ENCODE results near the gene ENAH.
A peak's percentile ranks its signal among the peaks of the same experiment; 100 is the strongest.

ENAH gene

DNA sequence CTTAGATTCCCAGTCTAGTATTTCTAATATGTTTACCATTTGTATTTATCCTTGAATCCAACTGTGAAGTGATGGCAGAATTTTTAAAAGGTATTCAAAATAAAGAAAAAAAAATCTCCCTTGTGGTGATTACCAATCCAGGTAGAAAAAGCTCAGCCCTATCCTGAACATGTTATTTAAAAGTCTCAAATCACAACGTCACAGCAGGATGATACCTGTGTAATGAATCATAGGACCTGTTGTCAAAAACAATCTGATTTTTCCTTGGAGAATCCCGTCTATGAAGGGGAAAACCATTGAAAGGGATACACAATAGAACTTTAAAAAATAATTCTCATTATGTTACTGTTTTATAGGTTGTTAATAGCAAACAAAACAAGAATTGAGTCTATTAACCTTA lies 148.1 kb downstream of the ENAH start:
- no peak for DNase-seq

DNA sequence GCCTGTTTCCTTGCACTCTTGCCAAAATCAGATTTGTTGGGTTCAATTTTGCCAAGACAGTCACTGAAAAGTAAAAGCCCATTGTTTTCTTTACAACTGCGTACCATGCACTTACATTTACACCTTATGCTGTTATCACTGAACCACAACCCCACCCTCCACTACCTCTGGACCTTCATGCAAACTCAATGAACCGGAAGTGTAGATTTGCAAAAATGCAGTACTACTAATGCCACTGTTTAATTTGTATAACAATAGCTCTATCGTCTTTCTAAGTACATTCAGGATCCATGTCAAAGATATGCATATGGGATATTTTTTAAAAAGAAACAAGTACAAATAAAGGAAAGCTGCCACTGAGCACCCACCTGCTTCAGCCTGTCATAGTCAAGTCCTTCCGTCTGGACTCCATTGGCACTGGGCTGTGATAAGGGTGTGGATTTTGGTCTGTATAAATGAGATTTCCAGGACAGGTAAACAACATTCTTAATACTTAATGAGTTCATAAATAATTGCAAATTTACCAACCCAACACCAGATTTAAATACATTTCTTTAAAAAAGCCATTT lies 152.2 kb downstream of the ENAH start:
- no peak for DNase-seq

DNA sequence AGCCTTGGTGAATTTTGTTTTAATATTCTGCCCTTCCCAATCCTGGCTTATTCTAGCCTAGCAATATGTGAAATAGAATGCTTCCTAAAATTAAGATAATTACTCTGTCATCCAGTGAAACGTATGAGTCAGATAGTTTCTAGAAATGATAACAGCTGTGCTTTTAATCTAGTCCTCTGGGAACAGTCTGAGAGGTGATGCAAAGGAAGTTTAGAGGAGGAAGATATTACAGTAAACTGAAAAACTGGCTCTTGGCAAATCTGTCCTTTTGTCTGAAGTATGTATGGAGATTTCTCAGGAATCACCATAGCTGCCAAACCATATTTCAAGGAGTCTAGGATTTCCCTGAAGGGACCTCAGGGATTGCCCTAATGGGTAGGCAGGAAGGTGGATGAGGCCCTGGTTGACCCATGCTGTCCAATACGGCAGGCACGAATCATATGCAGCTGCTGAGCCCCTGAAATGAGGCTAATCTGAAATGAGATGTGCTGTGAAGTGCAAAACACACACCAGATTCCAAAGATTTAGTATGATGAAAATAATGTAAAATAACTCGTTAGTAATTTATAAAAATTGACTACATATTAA lies 154.3 kb downstream of the ENAH start:
- DNase-seq, result no peak

DNA sequence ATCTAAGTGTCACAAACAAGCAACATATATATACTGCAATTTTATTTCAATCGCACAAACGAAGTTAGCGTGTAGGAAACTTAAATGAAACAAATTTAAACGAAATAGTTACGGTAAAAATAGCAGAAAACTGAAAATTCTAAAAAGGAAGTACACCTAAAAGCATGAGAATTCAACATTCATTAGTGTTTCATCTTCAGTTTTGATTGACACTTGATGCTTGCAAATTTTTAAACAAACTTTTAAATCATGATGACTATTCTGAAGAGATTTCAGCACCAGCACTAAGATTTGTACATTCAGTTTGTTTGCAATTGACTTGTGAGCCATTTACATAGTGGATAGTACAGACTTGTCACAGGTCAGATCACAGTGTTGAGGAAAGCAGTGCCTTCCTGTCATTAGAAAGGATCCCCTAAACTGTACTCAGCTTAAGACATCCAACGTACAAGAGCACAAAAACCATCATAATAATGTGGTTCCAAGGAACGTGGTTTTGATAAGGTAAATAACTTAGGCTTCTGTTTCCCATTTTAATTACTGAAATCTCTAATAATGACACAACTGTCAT lies 158.0 kb downstream of the ENAH start:
- no peak for DNase-seq

DNA sequence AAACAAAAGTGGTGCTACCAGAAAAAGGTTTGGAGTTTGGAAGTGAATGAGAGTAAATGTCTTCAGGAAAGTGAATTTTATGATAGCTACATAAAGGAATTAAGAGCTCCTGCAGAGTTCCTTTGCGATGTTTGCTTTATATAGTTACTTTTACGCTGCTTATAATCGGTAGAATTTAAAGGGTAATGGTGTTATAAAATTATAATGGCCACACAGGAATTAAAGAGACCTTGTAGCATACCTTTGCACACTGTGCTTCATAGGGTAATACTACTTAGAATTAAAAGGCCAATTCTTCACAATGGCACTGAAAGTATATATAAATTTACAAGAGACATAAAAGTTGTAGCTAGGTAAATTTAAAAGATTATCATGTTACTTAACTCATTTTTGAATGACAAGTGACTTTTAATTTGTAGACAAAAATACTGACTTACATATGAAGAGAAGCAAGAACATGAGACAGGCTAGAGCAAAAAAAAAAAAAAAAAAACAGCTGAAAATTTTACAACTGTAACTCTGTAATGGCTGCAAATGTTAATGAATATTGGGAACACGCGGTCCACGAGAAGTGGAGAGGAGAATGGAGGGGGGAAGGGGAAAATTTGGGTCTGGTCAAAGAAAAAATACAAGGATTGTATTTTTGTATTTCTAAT lies 159.2 kb downstream of the ENAH start:
- DNase-seq, result no peak

DNA sequence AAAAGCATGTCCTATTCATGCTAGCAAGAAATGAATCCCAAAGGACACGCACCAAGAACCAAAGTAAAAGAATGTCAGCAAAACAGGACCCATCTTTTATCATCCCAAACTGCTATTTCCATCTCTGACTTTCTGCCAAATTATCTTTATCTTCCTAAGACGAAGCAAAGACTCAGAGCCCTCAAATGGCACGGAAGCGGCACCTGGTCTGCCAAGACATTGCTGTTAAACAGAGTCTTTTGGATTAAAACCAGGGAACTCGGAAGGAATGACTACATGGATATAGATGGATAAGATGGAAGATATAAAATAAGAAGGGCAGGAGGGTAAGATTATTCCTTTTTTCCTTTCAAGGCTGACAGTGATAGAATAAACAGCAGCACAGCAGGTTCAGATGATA lies 164.2 kb downstream of the ENAH start:
- DNase-seq, result no peak

DNA sequence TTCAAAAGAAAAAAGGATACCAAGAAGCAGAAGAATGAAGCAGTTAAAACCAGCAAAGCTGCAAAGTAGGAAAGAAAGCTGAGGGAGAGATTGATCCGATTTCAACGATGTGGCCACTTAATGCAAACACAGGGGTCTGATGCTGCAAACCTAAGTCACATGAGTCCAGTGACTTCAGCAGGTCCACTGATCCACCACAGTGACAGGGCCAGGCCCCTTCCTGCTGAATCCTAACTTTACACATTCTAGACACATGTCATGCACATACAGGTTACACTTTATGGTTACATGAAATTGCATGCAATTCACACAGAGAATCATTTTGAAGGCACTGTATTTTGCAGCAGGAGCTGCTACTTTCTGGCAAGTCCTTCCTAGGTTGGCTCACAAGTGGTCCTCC lies 166.1 kb downstream of the ENAH start:
- no peak for DNase-seq

DNA sequence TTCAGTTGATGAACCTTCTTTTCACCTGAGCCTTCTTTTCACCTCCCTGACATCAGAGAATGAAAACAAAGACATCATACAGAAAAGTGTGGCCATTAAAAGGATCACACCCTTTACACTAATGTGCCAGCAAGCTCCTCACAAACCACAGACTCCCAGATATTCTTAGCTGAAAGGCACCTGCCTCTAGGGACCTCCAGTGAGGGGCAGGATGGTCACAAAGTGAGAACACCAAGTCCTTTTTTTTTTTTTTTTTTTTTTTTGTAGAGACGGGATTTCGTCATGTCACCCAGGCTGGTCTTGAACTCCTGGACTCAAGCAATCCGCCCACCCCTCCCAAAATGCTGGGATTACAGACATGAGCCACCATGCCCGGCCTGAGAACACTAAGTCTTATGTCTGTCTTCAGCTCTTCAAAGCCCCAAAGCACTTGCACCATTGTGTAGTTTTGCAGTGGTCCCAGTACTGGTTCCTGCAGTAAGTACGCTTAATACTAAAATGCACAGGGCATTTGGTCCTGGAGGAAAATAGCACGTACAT lies 166.9 kb downstream of the ENAH start:
- DNase-seq, result no peak

DNA sequence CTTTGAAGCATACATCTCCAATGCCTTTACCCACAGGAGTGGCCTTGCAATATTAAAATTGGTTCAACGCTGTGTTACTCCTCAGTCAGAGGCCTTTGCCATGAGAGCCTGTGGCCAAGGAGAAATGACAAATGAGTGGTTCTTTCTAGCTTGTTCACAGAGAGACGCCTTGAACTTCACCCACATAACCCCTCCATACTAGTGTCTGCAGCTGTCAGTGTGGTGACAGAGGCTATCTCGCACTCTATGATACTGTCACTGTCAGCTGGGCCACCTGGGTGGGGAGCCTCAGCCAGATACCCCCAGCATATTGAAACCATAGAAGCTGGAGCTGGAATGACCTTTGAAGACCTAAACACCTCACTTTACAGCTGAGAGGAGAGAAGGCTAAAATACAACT lies 167.7 kb downstream of the ENAH start:
- DNase-seq, result no peak

DNA sequence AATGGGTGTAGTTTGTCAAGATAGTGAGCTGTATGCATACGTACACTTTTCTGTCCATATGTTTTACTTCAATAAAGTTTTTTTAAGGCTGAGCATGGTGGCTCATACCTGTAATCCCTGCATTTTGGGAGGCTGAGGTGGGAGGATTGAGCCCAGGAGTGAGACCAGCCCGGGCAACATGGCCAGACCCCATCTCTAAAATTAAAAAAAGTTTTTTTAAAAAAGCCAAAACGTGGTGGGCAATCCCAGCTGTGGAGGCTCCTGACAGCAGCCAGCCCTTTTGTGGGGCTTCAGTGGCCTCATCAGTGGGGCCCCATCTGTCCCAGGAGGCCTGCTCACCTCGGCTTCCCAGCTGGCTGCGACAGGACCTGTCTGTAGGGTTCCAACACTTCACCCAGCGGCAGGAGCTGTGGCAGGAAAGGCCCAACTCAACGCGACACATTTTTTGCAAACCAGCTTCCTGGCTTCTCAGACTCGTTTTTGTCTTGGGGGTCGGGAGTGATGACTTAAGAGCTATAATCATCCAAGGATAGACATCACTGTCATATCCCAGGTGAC lies 168.2 kb downstream of the ENAH start:
- no peak for DNase-seq

DNA sequence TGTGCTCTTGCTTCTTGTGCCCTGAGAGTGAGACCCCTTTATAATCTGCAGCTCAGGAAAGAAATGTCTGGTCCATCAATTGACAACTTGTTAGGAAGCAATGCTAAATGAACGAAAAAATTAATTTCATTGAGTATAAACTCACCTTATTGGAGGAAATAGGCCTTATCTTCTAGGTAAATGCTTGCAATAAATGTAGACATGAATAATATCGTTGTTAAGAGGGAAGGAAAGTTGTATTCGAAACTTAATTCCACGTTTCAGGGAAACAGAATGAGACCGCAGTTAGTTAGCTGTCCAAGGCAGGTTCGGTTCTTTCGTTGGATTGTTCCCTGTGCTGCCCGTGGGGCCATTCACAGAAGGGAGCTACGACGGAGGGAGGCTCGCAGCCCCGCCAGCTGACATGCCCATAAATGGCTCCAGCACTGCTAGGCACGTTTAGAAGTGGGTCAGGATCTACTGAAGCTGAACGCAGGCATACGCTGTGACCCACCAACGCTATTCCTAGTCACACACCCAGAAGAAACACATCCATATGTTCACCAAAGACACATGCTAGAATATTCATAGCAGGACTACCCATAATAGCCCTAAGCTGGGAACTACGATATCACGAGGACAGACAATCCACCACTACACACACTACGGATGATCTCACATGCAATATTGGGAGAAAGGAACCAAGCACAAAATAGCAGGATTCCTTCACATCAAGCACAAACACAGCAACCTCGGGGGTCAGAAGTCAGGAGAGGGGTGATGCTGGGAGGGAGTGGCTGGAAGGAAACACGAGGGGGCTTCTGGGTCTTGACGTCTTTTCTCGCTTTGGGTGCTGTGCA lies 168.9 kb downstream of the ENAH start:
- DNase-seq, result peak in 2 of 56 donors; percentile 10 to 23

DNA sequence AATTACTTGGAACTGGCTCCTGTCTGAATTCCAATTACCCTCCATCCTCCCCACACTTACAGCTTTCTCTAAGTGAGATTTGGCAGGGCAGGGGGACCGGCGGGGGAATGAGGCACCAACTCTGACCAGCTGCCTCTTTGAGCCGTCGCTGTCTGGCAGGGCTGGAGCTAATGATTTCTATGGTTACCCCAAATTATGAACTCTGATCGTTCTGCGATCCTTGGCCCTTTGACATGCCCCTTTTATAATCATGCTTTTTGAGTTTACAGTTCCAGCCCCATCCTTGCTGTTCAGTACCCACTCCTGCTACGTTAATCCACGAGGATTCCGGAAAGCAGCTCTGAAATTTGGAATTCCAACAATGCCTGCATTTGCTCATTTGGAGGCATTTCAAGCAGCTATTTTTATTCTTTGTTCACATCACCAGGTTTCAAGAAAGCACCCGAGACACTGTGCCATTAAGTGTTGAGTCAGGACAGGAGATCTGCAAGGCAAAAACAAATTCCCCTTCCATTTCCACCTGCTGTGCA lies 170.4 kb downstream of the ENAH start:
- DNase-seq, result peak in 5 of 56 donors; percentile 15 to 47 (median 25)

DNA sequence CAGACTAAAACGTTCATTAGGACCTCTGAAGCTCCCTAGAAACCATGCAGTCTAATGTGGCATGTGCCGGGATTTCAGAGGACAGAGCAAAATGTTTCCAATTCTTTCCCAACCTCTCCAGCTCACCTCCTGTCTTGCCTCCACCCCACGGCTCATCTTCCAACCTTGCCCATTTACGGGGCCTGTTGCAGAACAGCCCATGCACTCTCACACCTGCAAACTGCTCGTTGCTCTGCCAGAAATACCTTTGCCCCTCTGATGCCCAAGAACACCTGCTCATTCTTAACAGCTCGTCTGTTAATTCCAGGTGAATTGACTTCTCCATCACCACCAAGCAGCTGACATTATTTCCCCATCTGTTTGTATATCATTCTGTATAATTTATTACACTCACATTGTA lies 171.2 kb downstream of the ENAH start:
- DNase-seq, result no peak

DNA sequence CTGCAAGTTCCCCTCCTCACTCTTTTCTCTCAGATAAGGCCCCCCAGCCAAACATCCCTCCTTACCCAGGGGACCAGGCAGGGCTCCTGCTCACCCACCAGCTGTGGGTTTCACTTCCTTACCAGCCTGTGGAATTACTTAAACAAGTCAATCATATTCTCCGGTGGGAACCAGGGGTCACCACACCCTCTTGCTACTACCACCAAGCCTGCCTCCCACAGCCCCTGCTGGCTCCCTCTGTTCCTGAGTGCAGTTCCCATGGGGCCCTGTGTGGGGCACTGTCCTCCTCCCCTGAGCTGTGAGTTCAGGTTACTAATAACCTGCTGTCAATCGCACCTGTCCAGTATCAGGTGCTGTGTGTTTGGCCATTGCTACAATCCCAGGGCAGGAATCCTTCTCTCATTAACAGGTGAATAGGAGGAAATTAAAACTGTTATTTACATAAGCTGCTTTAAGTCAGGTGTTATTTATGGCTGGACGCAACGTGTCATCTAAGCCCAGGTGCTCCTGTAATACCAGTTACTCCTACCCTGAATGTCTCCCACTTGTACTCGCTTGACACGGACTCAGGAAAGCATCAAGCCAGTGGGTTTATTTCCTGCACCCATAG lies 172.0 kb downstream of the ENAH start:
- peak in 2 of 56 donors; percentile 18 to 34 for DNase-seq

DNA sequence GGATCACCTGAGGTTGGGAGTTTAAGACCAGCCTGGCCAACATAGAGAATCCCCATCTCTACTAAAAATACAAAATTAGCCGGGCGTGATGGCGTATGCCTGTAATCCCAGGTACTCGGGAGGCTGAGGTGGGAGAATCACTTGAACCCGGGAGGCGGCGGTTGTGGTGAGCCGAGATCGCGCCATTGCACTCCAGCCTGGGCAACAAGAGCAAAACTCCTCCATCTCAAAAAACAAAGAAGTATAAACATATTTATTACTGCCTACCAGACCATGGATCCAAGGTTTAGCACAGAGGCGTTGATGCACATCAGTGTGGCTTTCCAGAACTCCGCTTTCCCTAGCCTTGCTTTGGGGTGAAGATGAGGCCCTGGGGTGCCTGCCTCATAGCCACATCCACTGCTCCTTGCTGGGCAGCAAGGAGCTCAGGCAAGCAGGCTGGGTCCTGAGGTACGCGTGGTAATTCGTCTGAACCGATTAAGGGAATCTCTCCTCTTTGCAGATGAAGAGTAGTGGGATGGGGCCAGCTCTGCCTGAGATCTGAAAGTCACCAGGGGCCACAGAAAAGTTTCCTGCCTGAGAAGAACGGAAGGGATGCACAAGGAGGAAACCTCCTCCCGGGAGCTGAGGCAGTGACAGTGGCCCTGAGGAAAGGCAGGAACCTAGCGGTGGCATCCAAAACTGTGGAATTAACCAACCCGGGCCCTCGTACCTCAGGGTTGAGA lies 172.8 kb downstream of the ENAH start:
- DNase-seq, result no peak

DNA sequence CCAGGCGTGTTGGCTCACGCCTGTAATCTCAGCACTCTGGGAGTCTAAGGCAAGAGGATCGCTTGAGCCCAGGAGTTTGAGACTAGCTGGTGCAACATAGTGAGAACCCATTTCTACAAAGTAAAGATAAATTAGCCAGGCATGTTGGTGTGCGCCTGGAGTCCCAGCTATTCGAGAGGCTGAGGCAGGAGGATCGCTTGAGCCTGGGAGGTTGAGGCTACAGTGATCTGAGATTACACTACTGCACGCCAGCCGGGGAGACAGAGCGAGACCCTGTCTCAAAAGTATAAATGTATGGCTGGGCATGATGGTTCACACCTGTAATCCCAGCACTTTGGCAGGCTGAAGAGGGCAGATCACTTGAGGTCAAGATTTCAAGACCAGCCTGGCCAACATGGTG lies 173.6 kb downstream of the ENAH start:
- no peak for DNase-seq

DNA sequence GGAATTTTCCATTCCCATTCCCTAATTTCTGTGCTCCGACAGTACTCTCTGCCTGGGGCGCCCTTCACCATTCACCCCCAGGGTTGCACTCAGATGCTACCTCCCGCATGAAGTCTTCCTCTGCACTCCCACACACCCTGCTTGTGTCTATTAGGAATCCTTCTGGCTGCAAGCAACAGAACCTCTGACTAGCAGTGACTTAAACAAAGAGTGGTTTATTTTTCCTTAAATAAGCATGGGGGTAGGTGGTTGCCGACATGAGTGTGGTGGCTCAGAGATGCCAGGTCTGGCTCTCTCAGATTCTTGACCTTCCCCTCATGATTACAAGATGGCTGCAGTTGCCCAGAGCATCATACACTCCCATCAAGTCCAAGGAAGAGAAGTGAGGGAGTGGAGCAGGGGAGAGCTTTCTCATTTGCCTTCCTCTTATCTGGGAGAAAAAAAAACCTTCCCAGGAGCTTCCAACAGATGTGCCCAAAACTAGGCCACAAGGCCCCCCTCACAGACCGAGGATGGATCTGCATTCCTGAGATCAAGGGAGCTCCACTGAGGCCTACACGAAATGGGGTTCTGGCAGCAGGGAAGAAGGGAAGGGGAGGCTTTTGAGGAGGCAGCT lies 175.5 kb downstream of the ENAH start:
- DNase-seq, result no peak

DNA sequence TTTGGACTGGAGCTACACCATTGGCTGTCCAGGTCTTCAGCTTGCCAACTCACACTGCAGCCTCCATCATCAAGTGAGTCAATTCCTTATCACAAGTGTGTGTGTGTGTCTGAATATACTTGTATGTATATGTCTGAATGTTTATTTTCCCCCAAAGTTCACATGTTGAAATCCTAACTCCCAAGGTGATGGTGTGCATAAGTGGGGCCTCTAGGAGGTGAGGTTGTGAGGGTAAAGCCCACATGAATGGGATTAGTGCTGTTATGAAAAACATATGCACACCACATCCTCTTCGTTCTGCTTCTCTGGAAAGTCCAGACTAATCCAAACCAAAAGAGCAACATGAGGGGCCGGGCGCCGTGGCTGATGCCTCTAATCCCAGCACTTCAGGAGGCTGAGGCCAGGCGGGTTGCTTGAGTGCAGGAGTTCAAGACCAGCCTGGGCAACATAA lies 176.4 kb downstream of the ENAH start:
- no peak for DNase-seq

DNA sequence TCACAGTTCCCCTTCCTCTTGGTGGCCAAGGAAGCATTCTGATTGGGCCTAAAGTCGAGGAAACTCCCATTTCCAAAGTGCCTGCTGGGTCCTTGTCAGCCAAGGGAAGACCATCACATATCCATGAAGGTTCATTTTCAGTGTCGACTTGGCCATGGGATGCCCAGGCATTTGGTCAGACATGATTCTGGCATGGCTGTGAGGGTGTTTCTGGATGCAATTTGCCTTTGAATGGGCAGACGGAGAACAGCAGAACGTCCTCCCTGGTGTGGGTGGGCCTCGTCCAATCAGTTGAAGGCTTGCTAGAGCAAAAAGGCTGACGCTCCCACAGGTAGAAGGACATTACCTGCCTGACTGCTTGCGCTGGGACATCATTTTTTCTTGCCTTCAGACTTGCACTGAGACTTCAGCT lies 176.8 kb downstream of the ENAH start:
- no peak for DNase-seq
